ENCODE results near the gene TSPEAR. TPM values are rescaled to one million over a fixed set of nuclear protein-coding genes. Genes with fewer than 3 reads are reported as not detected.
"Not testable (repeated sequence)": the region's sequence is repeated elsewhere in the genome, so short reads cannot be mapped to it uniquely, and the experiment has no call there.

Gene TSPEAR
- polyA plus RNA-seq, 1 of the 3 experiments (the other 2 are of a cell fraction), result 0.08 TPM

DNA sequence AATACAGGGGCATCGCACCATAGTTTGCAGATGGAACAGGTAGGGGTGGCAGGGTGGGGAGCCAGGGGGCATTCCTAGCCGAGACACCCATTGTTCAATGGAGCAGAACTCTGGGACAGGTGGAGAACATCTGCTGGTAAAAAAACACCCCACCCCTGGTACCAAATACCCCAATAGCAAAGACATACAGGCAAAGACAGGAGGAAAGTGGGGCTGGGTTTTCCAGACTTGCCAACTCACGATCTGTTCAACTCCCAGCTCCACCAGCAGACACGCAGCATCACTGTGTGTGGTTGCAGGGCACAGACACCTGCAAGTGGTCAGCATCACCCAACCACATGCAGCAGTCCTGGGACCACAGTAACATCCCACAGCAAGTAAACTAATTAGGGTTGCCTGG, 99.8 kb downstream of the TSPEAR start:
- ChIA-PET CTCF (interaction anchor here (1.0 kb wide), 1 partner anchor 9 kb away, joined by 3 read pairs; no protein-coding TSS in a partner anchor), POLR2A (no interaction called here)
- WGBS (ENCODE audit: low lambda C conversion rate), result 9% methylated on average over 4 of the region's 4 CpGs
- peaks cover 42% of the 10 kb centered on the region for H3K27me3 ChIP-seq (ENCODE audit: insufficient read depth)
- H3K9ac ChIP-seq, result no peak overlapping the region
- TF ChIP-seq TCF12 (IDR thresholded peaks at IDR 0.05), result no peak
- H3K4me2 ChIP-seq, result no peak overlapping the region
- H3K36me3 ChIP-seq (replicated peaks in 1 of 2; ENCODE audit: control insufficient read depth in 1 of 2, insufficient read depth in 2 of 2, low read length in 1 of 2), result no peaks in the 10 kb centered on the region
- H4K20me1 ChIP-seq (ENCODE audit: insufficient read depth), result no peaks in the 10 kb centered on the region
- H3F3A ChIP-seq (replicated peaks; ENCODE audit: insufficient read depth), result no peaks in the 10 kb centered on the region
- no peaks in the 10 kb centered on the region for H3K9me2 ChIP-seq
- H3K4me3 ChIP-seq (ENCODE audit: low read depth in 2 of 2, low read length in 1 of 2), result no peak overlapping the region
- H3K4me1 ChIP-seq (ENCODE audit: control insufficient read depth in 1 of 2, insufficient read depth in 2 of 2, low read depth in 1 of 2, low read length in 1 of 2), result no peaks in the 10 kb centered on the region
- no peaks in the 10 kb centered on the region for H3K9me3 ChIP-seq
- H2AFZ ChIP-seq (ENCODE audit: low read depth), result no peak overlapping the region
- no peaks in the 10 kb centered on the region for H3K79me2 ChIP-seq (ENCODE audit: insufficient read depth)
- DNase-seq, result no peak
- no peak overlapping the region for H3K27ac ChIP-seq (ENCODE audit: low read depth in 2 of 2, low read length in 1 of 2)

DNA sequence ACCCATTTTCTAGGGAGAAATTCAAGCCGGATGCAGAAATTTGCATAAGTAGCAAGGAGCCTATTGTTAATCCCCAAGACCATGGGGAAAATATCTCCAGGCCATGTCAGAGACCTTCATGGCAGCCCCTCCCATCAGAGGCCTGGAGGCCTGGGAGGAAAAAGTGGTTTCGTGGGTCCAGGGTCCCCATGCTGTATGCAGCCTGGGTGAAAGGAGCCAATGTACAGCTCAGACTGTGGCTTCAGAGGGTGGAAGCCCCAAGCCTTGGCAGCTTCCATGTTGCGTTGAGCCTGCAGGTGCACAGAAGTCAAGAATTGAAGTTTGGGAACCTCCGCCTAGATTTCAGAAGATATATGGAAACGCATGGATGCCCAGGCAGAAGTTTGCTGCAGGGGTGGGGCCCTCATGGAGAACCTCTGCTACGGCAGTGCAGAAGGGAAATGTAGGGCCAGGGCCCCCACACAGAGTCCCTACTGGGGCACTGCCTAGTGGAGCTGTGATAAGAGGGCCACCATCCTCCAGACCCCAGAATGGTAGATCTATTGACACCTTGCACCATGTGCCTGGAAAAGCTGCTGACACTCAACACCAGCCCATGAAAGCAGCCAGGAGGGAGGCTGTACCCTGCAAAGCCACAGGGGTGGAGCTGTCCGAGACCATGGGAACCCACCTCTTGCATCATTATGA, 101.1 kb downstream of the TSPEAR start:
- H2AFZ ChIP-seq (ENCODE audit: low read depth), result not testable (repeated sequence)

DNA sequence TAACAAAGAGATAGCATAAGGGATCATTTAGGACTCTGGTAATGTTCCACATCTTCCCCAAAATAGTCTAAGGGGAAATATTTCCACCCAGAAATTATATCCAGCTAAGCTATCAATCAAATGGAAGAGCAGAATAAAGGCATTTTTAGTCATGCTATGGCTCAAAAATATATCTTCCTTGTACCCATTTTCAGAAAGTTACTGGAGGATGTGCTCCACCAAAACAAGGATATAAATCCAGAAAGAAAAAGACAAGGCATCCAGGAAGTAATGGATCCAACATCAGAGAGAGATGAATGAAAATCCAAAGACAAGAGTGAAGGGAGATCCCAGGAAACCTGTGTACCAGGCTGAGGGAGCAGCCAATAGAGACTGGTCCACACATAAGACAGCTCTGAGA, 102.2 kb downstream of the TSPEAR start:
- Histone ChIP-seq H3K9me3 (no peaks in the 10 kb centered on the region), H4K20me1 (ENCODE audit: insufficient read depth) (no peaks in the 10 kb centered on the region), H3K79me2 (ENCODE audit: insufficient read depth) (no peaks in the 10 kb centered on the region), H3K9me2 (no peaks in the 10 kb centered on the region), H3K27ac (ENCODE audit: low read depth in 2 of 2, low read length in 1 of 2) (no peak overlapping the region), H3K4me1 (ENCODE audit: control insufficient read depth in 1 of 2, insufficient read depth in 2 of 2, low read depth in 1 of 2, low read length in 1 of 2) (no peaks in the 10 kb centered on the region), H3K4me2 (no peak overlapping the region), H2AFZ (ENCODE audit: low read depth) (no peak overlapping the region), H3K9ac (no peak overlapping the region), H3F3A (replicated peaks; ENCODE audit: insufficient read depth) (no peaks in the 10 kb centered on the region), H3K27me3 (ENCODE audit: insufficient read depth) (peaks cover 18% of the 10 kb centered on the region), H3K36me3 (replicated peaks in 1 of 2; ENCODE audit: control insufficient read depth in 1 of 2, insufficient read depth in 2 of 2, low read length in 1 of 2) (no peaks in the 10 kb centered on the region), H3K4me3 (ENCODE audit: low read depth in 2 of 2, low read length in 1 of 2) (no peak overlapping the region)
- CTCF ChIA-PET, result interaction anchor here (1.1 kb wide), 1 partner anchor 12 kb away, joined by 3 read pairs; no protein-coding TSS in a partner anchor
- DNase-seq, result no peak
- POLR2A ChIA-PET, result no interaction called here
- TF ChIP-seq POLR2AphosphoS5 (IDR thresholded peaks at IDR 0.05; ENCODE audit: low read depth, low read length), result no peak
- no peak for TF ChIP-seq MEF2A (IDR thresholded peaks at IDR 0.05; ENCODE audit: borderline replicate concordance, low read depth)
- TF ChIP-seq TAF1 (IDR thresholded peaks at IDR 0.05; ENCODE audit: borderline replicate concordance, low read depth, low read length), result no peak
- TF ChIP-seq TCF12 (IDR thresholded peaks at IDR 0.05), result no peak
- TF ChIP-seq FOXM1 (IDR thresholded peaks at IDR 0.05; ENCODE audit: low read depth), result no peak
- TF ChIP-seq, protein P1, sequence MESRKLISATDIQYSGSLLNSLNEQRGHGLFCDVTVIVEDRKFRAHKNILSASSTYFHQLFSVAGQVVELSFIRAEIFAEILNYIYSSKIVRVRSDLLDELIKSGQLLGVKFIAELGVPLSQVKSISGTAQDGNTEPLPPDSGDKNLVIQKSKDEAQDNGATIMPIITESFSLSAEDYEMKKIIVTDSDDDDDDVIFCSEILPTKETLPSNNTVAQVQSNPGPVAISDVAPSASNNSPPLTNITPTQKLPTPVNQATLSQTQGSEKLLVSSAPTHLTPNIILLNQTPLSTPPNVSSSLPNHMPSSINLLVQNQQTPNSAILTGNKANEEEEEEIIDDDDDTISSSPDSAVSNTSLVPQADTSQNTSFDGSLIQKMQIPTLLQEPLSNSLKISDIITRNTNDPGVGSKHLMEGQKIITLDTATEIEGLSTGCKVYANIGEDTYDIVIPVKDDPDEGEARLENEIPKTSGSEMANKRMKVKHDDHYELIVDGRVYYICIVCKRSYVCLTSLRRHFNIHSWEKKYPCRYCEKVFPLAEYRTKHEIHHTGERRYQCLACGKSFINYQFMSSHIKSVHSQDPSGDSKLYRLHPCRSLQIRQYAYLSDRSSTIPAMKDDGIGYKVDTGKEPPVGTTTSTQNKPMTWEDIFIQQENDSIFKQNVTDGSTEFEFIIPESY (IDR thresholded peaks at IDR 0.05; ENCODE audit: borderline replicate concordance, low read depth), result no peak
- TF ChIP-seq, protein P2, sequence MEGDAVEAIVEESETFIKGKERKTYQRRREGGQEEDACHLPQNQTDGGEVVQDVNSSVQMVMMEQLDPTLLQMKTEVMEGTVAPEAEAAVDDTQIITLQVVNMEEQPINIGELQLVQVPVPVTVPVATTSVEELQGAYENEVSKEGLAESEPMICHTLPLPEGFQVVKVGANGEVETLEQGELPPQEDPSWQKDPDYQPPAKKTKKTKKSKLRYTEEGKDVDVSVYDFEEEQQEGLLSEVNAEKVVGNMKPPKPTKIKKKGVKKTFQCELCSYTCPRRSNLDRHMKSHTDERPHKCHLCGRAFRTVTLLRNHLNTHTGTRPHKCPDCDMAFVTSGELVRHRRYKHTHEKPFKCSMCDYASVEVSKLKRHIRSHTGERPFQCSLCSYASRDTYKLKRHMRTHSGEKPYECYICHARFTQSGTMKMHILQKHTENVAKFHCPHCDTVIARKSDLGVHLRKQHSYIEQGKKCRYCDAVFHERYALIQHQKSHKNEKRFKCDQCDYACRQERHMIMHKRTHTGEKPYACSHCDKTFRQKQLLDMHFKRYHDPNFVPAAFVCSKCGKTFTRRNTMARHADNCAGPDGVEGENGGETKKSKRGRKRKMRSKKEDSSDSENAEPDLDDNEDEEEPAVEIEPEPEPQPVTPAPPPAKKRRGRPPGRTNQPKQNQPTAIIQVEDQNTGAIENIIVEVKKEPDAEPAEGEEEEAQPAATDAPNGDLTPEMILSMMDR (IDR thresholded peaks at IDR 0.05), result no peak
- no peak for TF ChIP-seq TEAD4 (IDR thresholded peaks at IDR 0.05; ENCODE audit: borderline replicate concordance, insufficient read depth)
- no peak for TF ChIP-seq RFX5 (IDR thresholded peaks at IDR 0.05; ENCODE audit: low read length)
- TF ChIP-seq, protein P3, sequence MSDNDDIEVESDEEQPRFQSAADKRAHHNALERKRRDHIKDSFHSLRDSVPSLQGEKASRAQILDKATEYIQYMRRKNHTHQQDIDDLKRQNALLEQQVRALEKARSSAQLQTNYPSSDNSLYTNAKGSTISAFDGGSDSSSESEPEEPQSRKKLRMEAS (IDR thresholded peaks at IDR 0.05; ENCODE audit: low read depth), result no peak
- no peak for TF ChIP-seq YY1 (IDR thresholded peaks at IDR 0.05; ENCODE audit: low read depth)
- TF ChIP-seq GATA2 (CRISPR knock-in tag; IDR thresholded peaks at IDR 0.05), result no peak
- no peak for TF ChIP-seq GABPA (IDR thresholded peaks at IDR 0.05; ENCODE audit: low read depth)
- no peak for TF ChIP-seq JUND (IDR thresholded peaks at IDR 0.05)
- no peak for TF ChIP-seq SIN3A (IDR thresholded peaks at IDR 0.05; ENCODE audit: borderline replicate concordance, low read depth, low read length)
- no peak for TF ChIP-seq EP300 (IDR thresholded peaks at IDR 0.05; ENCODE audit: borderline replicate concordance in 1 of 2, low read depth in 1 of 2, low read length in 1 of 2)
- TF ChIP-seq, protein P4, sequence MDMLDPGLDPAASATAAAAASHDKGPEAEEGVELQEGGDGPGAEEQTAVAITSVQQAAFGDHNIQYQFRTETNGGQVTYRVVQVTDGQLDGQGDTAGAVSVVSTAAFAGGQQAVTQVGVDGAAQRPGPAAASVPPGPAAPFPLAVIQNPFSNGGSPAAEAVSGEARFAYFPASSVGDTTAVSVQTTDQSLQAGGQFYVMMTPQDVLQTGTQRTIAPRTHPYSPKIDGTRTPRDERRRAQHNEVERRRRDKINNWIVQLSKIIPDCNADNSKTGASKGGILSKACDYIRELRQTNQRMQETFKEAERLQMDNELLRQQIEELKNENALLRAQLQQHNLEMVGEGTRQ (IDR thresholded peaks at IDR 0.05; ENCODE audit: borderline replicate concordance, low read depth, low read length), result no peak
- no peak for TF ChIP-seq NFIC (IDR thresholded peaks at IDR 0.05; ENCODE audit: borderline replicate concordance)
- no peak for TF ChIP-seq NRF1 (IDR thresholded peaks at IDR 0.05; ENCODE audit: low read depth, low read length)

More for the DNA sequence above, 101.1 kb downstream of the TSPEAR start:
- WGBS (ENCODE audit: low lambda C conversion rate), result 34% methylated on average over 6 of the region's 7 CpGs
- H3K79me2 ChIP-seq (ENCODE audit: insufficient read depth); H3K9me3 ChIP-seq; H3K4me1 ChIP-seq (ENCODE audit: control insufficient read depth in 1 of 2, insufficient read depth in 2 of 2, low read depth in 1 of 2, low read length in 1 of 2); DNase-seq; H3K4me3 ChIP-seq (ENCODE audit: low read depth in 2 of 2, low read length in 1 of 2); H4K20me1 ChIP-seq (ENCODE audit: insufficient read depth); H3K9me2 ChIP-seq; H3F3A ChIP-seq (replicated peaks; ENCODE audit: insufficient read depth); H3K27ac ChIP-seq (ENCODE audit: low read depth in 2 of 2, low read length in 1 of 2); H3K9ac ChIP-seq; H3K36me3 ChIP-seq (replicated peaks in 1 of 2; ENCODE audit: control insufficient read depth in 1 of 2, insufficient read depth in 2 of 2, low read length in 1 of 2); CTCF ChIA-PET; H3K4me2 ChIP-seq; POLR2A ChIA-PET: not testable (repeated sequence)
- peaks cover 29% of the 10 kb centered on the region for H3K27me3 ChIP-seq (ENCODE audit: insufficient read depth)

Measured in SK-N-SH (cell line).